OCI-LY7 (cell line): Measurements from ENCODE around the gene ALOX15B.

Source experiments
- EZH2phosphoT487 ChIP-seq: fragments of 200-600 bp; sonication (generic); IDR thresholded peaks from 2 replicates; pipeline ENCODE4 v1.6.1; 2018; ENCODE audit warnings: low read depth, borderline replicate concordance, mild to moderate bottlenecking, mixed run types, antibody characterized with exemption, low read length, moderate library complexity, mixed read lengths
- TF ChIP-seq, protein P1 (sequence below): fragments of 200-600 bp; sonication (generic); conservative IDR thresholded peaks from 2 replicates; pipeline ENCODE4 v1.5.1; 2014; ENCODE audit warnings: mild to moderate bottlenecking, antibody characterized with exemption, low read length, moderate library complexity, mixed read lengths

DNA sequence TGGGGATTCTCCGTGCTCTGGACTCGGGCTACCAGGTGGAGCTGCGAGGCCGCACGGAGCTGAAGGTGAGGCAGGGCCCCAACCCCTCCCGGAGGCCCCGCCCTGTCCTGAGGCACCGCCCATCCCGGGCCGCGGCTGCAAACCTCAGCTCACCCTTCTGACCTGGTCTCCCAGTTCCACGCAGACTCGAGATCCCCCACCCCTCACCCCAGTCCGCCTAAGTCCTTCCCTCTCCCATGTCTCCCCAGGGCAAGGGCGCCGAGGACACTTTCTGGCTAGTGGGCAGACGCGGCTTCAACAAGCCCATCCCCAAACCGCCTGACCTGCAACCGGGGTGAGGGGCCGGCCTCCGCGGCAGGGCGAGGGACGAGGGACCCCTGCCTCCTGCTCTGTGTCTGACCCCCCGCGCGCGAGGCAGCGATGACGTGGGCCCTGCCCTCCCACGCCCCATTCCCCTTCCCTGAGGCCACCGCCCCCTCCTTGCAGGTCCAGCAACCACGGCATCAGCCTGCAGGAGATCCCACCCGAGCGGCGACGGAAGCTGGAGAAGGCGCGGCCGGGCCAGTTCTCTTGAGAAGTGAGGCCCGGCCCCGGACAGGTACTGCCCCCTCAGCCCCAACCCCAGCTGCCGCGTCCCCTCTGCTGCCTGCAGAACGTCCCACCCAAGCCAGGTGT lies 22.8 kb upstream of the ALOX15B start:
- TF ChIP-seq, protein P1, sequence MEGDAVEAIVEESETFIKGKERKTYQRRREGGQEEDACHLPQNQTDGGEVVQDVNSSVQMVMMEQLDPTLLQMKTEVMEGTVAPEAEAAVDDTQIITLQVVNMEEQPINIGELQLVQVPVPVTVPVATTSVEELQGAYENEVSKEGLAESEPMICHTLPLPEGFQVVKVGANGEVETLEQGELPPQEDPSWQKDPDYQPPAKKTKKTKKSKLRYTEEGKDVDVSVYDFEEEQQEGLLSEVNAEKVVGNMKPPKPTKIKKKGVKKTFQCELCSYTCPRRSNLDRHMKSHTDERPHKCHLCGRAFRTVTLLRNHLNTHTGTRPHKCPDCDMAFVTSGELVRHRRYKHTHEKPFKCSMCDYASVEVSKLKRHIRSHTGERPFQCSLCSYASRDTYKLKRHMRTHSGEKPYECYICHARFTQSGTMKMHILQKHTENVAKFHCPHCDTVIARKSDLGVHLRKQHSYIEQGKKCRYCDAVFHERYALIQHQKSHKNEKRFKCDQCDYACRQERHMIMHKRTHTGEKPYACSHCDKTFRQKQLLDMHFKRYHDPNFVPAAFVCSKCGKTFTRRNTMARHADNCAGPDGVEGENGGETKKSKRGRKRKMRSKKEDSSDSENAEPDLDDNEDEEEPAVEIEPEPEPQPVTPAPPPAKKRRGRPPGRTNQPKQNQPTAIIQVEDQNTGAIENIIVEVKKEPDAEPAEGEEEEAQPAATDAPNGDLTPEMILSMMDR = no peak
- TF ChIP-seq EZH2phosphoT487 = no peak
